Astrocyte (in vitro differentiated cells and primary cell): ENCODE results near the gene ABCA1. TPM values are rescaled to one million over a fixed set of nuclear protein-coding genes. Genes with fewer than 3 reads are reported as not detected.
A peak's percentile ranks its signal among the peaks of the same experiment; 100 is the strongest.

Source experiments
- DNase-seq: peaks from one replicate; pipeline ENCODE4 v3.0.0-alpha.2; 2010; ENCODE audit warnings: low read depth
- FAIRE-seq: peaks from 2 replicates; lab custom pipeline; 2011; peaks lifted over from hg19 to GRCh38; lab: Jason Lieb, UNC
- H2AFZ ChIP-seq: 2 replicates; pipeline ENCODE4 v1.6.0; 2012; ENCODE audit warnings: low read depth, low read length, inconsistent platforms
- H3K27ac ChIP-seq: 2 replicates; pipeline ENCODE4 v1.5.1; 2011; ENCODE audit warnings: low read depth, low read length, inconsistent platforms
- H3K27me3 ChIP-seq: 2 replicates; pipeline ENCODE4 v1.6.0; 2011; ENCODE audit warnings: low read length, inconsistent platforms; ENCODE audit not compliant: insufficient read depth
- H3K36me3 ChIP-seq: 2 replicates; pipeline ENCODE4 v1.5.1; 2011; ENCODE audit warnings: low read length, inconsistent platforms; ENCODE audit not compliant: insufficient read depth
- H3K4me1 ChIP-seq: 2 replicates; pipeline ENCODE4 v1.5.1; 2011; ENCODE audit warnings: low read length, inconsistent platforms; ENCODE audit not compliant: insufficient read depth
- H3K4me2 ChIP-seq: 2 replicates; pipeline ENCODE4 v1.6.0; 2012; ENCODE audit warnings: low read length, inconsistent platforms
- H3K4me3 ChIP-seq: 2 replicates; pipeline ENCODE4 v1.5.1; 2011; ENCODE audit warnings: low read depth, mild to moderate bottlenecking, low read length, inconsistent platforms; ENCODE audit not compliant: insufficient read depth
- H3K79me2 ChIP-seq: 2 replicates; pipeline ENCODE4 v1.6.0; 2012; ENCODE audit warnings: mild to moderate bottlenecking, low read length, inconsistent platforms; ENCODE audit not compliant: insufficient read depth
- H3K9ac ChIP-seq: 2 replicates; pipeline ENCODE4 v1.6.0; 2012; ENCODE audit warnings: mild to moderate bottlenecking, low read length, inconsistent platforms
- H3K9me3 ChIP-seq: 2 replicates; pipeline ENCODE4 v1.5.1; 2012; ENCODE audit warnings: low read depth, mild to moderate bottlenecking, low read length, inconsistent platforms; ENCODE audit not compliant: insufficient read depth
- H4K20me1 ChIP-seq: 2 replicates; pipeline ENCODE4 v1.6.0; 2012; ENCODE audit warnings: low read length, inconsistent platforms; ENCODE audit not compliant: insufficient read depth
- H3K27ac Mint-ChIP-seq: one replicate; pipeline ENCODE4 v1.8.0; 2021; ENCODE audit warnings: mild to moderate bottlenecking, mixed read lengths; ENCODE audit not compliant: unreplicated experiment
- H3K27me3 Mint-ChIP-seq: one replicate; pipeline ENCODE4 v1.8.0; 2021; ENCODE audit warnings: low read depth, mixed read lengths; ENCODE audit not compliant: unreplicated experiment
- H3K36me3 Mint-ChIP-seq: one replicate; pipeline ENCODE4 v1.8.0; 2021; ENCODE audit warnings: low read depth, mixed read lengths; ENCODE audit not compliant: unreplicated experiment
- H3K4me1 Mint-ChIP-seq: one replicate; pipeline ENCODE4 v1.8.0; 2021; ENCODE audit warnings: low read depth, mixed read lengths; ENCODE audit not compliant: unreplicated experiment
- H3K4me3 Mint-ChIP-seq: one replicate; pipeline ENCODE4 v1.8.0; 2021; ENCODE audit warnings: mild to moderate bottlenecking, moderate library complexity, mixed read lengths; ENCODE audit not compliant: unreplicated experiment
- H3K9me3 Mint-ChIP-seq: one replicate; pipeline ENCODE4 v1.8.0; 2021; ENCODE audit warnings: mild to moderate bottlenecking, mixed read lengths; ENCODE audit not compliant: unreplicated experiment
- EZH2 ChIP-seq: IDR thresholded peaks from 2 replicates; pipeline ENCODE4 v1.6.1; 2012; ENCODE audit warnings: mild to moderate bottlenecking, low read length, inconsistent platforms; ENCODE audit not compliant: insufficient read depth
- total RNA-seq: library from RNA; stranded (reverse); gene quantifications from 2 replicates; pipeline ENCODE4 v1.2.1, GENCODE V29; 2021
- TF ChIP-seq, protein P1 (sequence below): IDR thresholded peaks from 2 replicates; pipeline ENCODE4 v1.5.1; 2011; ENCODE audit warnings: low read depth, mild to moderate bottlenecking, inconsistent platforms, low read length, moderate library complexity; ENCODE audit not compliant: insufficient read depth

The ABCA1 gene
- total RNA-seq, 1 donor from 2014 or later, result 109 TPM

DNA sequence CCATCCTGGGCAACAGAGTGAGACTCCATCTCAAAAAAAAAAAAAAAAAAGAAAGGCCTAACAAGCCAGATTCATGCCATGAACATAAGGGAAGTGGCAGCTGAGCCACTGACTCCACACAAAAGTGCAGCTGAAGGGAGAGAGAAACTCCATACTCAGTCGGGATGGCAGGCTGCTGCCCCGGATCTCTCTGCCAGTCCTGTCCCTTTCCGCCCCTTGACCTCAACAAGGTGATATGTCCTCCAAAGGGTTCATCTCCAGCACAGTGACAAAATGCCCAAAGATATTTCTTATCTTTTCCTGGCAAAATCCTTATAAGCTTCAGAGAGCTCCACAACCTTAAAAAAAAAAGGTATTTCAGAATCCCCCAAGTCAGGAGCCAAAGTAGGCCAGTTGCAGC, 52.6 kb downstream of the ABCA1 start:
- FAIRE-seq, result no peak
- TF ChIP-seq EZH2, result no peak
- TF ChIP-seq, protein P1, sequence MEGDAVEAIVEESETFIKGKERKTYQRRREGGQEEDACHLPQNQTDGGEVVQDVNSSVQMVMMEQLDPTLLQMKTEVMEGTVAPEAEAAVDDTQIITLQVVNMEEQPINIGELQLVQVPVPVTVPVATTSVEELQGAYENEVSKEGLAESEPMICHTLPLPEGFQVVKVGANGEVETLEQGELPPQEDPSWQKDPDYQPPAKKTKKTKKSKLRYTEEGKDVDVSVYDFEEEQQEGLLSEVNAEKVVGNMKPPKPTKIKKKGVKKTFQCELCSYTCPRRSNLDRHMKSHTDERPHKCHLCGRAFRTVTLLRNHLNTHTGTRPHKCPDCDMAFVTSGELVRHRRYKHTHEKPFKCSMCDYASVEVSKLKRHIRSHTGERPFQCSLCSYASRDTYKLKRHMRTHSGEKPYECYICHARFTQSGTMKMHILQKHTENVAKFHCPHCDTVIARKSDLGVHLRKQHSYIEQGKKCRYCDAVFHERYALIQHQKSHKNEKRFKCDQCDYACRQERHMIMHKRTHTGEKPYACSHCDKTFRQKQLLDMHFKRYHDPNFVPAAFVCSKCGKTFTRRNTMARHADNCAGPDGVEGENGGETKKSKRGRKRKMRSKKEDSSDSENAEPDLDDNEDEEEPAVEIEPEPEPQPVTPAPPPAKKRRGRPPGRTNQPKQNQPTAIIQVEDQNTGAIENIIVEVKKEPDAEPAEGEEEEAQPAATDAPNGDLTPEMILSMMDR, result no peak
- no peak overlapping the region for H3K4me2 ChIP-seq
- no peaks in the 10 kb centered on the region for H3K9me3 ChIP-seq
- peaks cover 9% of the 10 kb centered on the region for H3K36me3 ChIP-seq
- peaks cover 2% of the 10 kb centered on the region for H3K9me3 Mint-ChIP-seq
- no peak overlapping the region for H2AFZ ChIP-seq
- H3K4me3 ChIP-seq, result no peak overlapping the region
- no peaks in the 10 kb centered on the region for H3K27me3 ChIP-seq
- H3K27me3 Mint-ChIP-seq, result no peaks in the 10 kb centered on the region
- peaks cover 32% of the 10 kb centered on the region for H3K36me3 Mint-ChIP-seq
- H3K27ac ChIP-seq, result no peak overlapping the region
- no peaks in the 10 kb centered on the region for H4K20me1 ChIP-seq
- H3K4me1 Mint-ChIP-seq, result peaks cover 42% of the 10 kb centered on the region
- DNase-seq, result no peak
- H3K4me3 Mint-ChIP-seq, result no peak overlapping the region
- peak overlapping the region; percentile 85 for H3K27ac Mint-ChIP-seq
- H3K79me2 ChIP-seq, result peaks cover 11% of the 10 kb centered on the region
- no peak overlapping the region for H3K9ac ChIP-seq
- peaks cover 42% of the 10 kb centered on the region for H3K4me1 ChIP-seq

DNA sequence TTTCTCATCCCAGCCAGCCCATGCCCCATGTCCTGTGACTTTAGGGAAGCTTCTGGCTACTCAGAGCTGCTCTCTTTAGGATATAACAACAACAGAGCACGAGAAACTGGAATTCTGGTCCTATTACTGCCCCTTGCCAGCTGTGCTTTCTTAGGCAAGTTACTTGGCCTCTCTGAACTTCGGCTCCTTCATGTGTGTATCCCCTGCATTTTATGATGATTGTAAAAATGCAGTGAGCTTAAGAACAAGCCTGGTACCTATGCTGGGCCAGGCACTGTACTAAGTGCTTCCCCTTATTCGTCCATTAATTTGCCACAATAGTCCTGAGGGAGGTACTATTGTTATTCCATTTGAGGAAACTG, 54.5 kb downstream of the ABCA1 start:
- H3K4me1 Mint-ChIP-seq, result peaks cover 55% of the 10 kb centered on the region
- peak overlapping the region; percentile 98 for H3K27ac ChIP-seq

More for the DNA sequence above, 54.5 kb downstream of the ABCA1 start:
- Histone ChIP-seq H3K9me3 (no peaks in the 10 kb centered on the region), H3K27me3 (no peaks in the 10 kb centered on the region), H3K79me2 (peaks cover 13% of the 10 kb centered on the region), H3K36me3 (peaks cover 4% of the 10 kb centered on the region), H2AFZ (no peak overlapping the region), H3K4me3 (peak overlapping the region; percentile 13), H4K20me1 (no peaks in the 10 kb centered on the region), H3K4me1 (peaks cover 51% of the 10 kb centered on the region), H3K9ac (peak overlapping the region; percentile 81), H3K4me2 (peak overlapping the region; percentile 65)
- Mint-ChIP-seq H3K4me3 (no peak overlapping the region), H3K36me3 (peaks cover 36% of the 10 kb centered on the region), H3K27me3 (no peaks in the 10 kb centered on the region), H3K9me3 (peaks cover 2% of the 10 kb centered on the region), H3K27ac (peak overlapping the region; percentile 93)
- TF ChIP-seq, protein P1, result no peak
- no peak for TF ChIP-seq EZH2
- no peak for FAIRE-seq
- no peak for DNase-seq
